AG04449 (cell line): Measurements from ENCODE around the gene BEST4.
A peak's percentile ranks its signal among the peaks of the same experiment; 100 is the strongest.

ENCODE experiments used
- CTCF ChIA-PET: fragments of 350-600 bp; formaldehyde crosslinking; extraction: SDS; loops from one replicate; lab custom pipeline; 2021; ENCODE audit warnings: antibody characterized with exemption; lab: Yijun Ruan, JAX
- POLR2A ChIA-PET: fragments of 400-600, 350-600 bp; formaldehyde crosslinking; extraction: SDS; loops from one replicate; lab custom pipeline; 2020; ENCODE audit warnings: antibody characterized with exemption, inconsistent platforms; lab: Yijun Ruan, JAX
- DNase-seq: peaks from one replicate; pipeline ENCODE4 v3.0.0-alpha.2; 2010; ENCODE audit warnings: low read depth, low spot score
- H3K4me3 ChIP-seq: 2 replicates; pipeline ENCODE4 v1.5.1; 2011; ENCODE audit warnings: low read depth, mild to moderate bottlenecking, control low read depth, low read length
- TF ChIP-seq, protein P1 (sequence below): IDR thresholded peaks from one replicate; pipeline ENCODE4 v1.5.1; 2011; ENCODE audit warnings: mild to moderate bottlenecking, moderate library complexity, low read length, control low read depth, inconsistent platforms; ENCODE audit not compliant: insufficient read depth; ENCODE audit errors: missing control alignments

Gene BEST4

DNA sequence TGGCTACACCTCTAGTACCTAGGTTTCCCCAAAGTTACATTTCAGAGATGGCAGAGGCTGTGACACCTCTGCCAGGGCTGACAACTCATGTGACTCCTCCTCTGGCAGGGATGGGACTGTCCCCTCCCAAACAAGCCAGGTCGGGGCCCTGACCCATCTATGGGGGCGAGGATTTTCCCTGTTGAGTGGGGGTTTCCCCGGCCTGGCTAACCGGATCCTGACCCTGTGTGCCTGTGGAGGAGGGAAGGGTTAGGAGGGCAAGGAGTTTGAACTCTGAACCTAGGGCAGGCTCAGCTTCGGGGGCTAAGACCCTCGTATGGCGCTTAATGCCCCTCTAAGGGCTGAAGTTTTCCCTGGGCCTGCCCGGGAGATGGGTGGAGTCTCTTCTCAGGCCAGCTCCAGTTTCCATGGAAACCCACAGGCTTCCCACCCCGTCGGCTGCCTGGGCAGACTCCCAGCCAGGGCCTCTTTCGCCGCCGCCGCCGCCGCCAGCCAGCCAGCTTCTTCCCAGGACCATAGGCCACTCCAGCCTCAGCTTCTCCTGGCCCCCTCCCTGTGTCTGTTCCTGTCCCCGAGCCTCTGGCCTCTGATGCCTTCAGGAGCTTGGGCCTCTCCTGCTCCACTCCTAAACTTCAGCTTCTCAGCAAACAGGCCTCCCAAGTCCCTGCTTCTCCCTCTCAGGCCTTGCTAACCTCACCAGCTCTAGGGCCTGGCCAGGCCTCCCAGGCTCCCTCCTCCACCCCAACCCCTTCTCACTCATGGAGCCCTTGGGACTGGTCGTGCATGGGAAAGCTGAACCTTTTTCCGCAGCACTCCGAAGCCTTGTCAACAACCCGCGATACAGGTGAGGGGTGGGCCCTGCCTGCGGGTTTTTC lies 20.3 kb upstream of the BEST4 start, which contains the start of gene BTBD19:
TSS of gene BTBD19 (plus strand) at position 461 of the 875 bp plus-strand sequence. CDS start at position 759, 298 bp downstream.
- TF ChIP-seq, protein P1, sequence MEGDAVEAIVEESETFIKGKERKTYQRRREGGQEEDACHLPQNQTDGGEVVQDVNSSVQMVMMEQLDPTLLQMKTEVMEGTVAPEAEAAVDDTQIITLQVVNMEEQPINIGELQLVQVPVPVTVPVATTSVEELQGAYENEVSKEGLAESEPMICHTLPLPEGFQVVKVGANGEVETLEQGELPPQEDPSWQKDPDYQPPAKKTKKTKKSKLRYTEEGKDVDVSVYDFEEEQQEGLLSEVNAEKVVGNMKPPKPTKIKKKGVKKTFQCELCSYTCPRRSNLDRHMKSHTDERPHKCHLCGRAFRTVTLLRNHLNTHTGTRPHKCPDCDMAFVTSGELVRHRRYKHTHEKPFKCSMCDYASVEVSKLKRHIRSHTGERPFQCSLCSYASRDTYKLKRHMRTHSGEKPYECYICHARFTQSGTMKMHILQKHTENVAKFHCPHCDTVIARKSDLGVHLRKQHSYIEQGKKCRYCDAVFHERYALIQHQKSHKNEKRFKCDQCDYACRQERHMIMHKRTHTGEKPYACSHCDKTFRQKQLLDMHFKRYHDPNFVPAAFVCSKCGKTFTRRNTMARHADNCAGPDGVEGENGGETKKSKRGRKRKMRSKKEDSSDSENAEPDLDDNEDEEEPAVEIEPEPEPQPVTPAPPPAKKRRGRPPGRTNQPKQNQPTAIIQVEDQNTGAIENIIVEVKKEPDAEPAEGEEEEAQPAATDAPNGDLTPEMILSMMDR = no peak
- H3K4me3 ChIP-seq = peak within 1 kb of the TSS; percentile 57
- ChIA-PET POLR2A (interaction anchor here (0.7 to 4.9 kb wide), 11 partner anchors 8 to 839 kb away, joined by 3 to 69 read pairs (median 4); partner anchors contain the start of genes DPH2, PLK3, PRDX1 and RPS8), CTCF (interaction anchor here (0.6 to 3.0 kb wide), 11 partner anchors 9 to 206 kb away, joined by 3 to 32 read pairs (median 7); partner anchors contain the start of genes PLK3 and RNU5D-1)
- DNase-seq = peak; percentile 61

DNA sequence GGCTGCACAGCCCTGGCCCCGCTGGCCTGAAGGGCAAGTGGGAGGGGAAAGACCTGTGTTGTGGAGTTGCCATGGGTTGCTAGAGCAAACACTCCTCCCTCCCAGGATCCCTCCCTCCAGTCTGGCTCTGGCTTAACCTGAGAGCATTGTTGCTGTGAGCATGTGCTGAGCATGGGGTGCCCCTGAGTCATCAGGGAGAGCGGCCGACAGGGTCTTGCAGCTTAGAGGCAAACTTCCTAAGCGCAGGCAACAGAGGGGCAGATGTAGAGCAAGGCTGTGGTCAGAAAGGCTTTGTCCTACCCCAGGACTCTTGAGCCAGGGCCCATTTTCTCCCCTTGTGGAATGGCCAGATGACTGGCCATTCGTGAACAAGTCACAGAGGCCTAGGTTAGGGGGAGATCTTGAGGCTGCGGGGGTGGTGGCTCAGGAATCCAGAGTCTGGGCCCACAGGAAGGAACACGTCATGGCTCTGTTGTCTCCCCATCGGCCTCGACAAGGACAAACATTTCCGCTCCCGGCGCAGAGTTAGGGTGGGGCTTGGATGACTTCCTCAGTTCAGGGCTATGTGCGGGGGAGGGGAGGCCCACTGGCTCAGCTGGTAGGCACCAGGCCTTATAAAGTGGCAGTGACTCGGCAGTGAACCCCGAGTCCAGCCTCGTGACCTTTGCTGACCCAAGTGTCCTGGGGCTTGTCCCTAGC lies 19.5 kb upstream of the BEST4 start:
- ChIA-PET POLR2A (interaction anchor here (0.7 to 4.9 kb wide), 10 partner anchors 7 to 838 kb away, joined by 3 to 69 read pairs (median 4); partner anchors contain the start of genes DPH2, PLK3, PRDX1 and RPS8), CTCF (interaction anchor here (0.6 to 3.0 kb wide), 6 partner anchors 8 to 76 kb away, joined by 3 to 32 read pairs (median 6); partner anchors contain the start of genes PLK3 and RNU5D-1)
- peak; percentile 98 for DNase-seq
- TF ChIP-seq, protein P1 = no peak
- peak overlapping the region; percentile 33; the same call in 1 of the 2 replicates for H3K4me3 ChIP-seq

DNA sequence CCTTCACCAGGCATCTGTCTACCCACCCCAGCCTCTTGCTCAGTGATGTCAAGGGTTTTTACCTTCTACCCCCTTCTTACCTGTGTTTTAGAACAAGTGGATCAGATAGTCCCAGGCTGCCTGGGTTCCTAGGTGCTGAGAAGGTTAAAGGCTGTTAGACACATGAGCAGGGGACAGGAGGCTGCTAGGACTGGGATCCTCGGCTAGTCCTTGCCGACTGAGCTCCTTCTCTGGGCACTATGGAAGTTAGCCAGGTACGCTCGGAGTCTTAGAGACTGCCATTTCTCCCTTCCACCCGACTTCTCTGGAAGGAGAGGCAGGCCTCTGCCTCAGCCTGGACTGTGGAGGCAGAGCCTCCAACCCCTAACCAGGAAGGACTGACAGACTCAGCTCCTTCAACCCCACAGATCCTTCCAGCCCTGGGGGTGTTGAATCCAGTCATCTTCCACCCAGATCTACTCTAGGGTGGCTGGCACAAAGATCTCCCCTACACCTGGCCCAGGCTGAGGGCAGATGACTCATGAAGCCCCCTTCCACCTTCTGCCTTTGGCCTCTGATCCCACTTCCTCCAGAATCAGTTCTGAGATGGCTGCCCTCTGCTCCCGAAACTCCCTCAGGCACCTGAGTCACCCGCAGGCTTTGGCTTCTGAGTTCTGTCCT lies 18.9 kb upstream of the BEST4 start, which contains the start of gene DYNLT4:
TSS of gene DYNLT4 (minus strand) at position 648 of the 660 bp plus-strand sequence. CDS start 683 bp downstream, outside the sequence.
- CTCF ChIA-PET = interaction anchor here (1.0 to 1.6 kb wide), 2 partner anchors 9 to 13 kb away, joined by 3 to 5 read pairs; no protein-coding TSS in a partner anchor
- H3K4me3 ChIP-seq = peak within 1 kb of the TSS; percentile 33
- TF ChIP-seq, protein P1 = no peak
- no peak for DNase-seq
- POLR2A ChIA-PET = interaction anchor here (1.1 to 4.9 kb wide), 4 partner anchors 12 to 76 kb away, joined by 4 to 63 read pairs (median 10); partner anchors contain the start of gene RPS8

DNA sequence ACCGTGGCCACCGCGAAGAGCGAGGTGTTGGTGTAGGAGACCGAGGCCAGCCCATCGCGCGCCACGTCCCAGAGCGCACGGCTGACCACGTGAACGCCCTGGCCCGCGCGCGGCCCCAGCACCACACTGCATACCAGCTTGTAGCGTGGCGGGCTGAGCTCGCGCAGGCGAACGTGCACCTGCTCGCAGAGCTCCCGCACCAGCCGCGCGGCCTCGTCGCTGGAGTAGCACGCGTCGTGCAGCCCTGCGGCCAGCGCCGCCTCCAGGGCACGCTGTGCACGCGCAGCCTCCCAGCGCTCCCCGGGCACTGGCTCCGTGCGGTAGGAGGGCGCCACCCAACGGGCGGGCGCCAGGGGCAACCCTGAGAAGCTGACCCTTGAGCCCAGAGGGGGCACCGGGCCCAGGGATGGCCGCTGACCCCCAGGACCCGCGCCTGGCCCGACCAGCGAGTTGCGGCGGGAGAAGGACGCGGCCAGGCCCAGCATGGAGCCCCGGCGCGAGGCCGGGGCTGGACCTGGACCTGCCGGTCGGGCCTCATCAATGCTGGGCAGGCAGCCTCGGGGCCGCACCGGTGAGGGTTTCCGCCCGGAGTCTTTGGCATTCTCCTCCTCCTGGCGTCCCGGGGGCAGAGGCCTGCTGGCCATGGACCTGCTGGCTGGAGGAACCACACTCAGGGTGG lies 18.2 kb upstream of the BEST4 start:
- TF ChIP-seq, protein P1 = no peak
- no peak overlapping the region for H3K4me3 ChIP-seq
- ChIA-PET POLR2A (interaction anchor here (4.9 kb wide), 1 partner anchor 12 kb away, joined by 63 read pairs; no protein-coding TSS in a partner anchor), CTCF (interaction anchor here (0.6 to 1.0 kb wide), 2 partner anchors 8 to 25 kb away, joined by 3 read pairs; no protein-coding TSS in a partner anchor)
- DNase-seq = no peak
